Measurements from ENCODE around the gene PPP1R13L.
A peak's percentile ranks its signal among the peaks of the same experiment; 100 is the strongest.

GRCh38 chr19:45439569-45440258 lies 34.8 kb upstream of the PPP1R13L start:
- no peak for TF ChIP-seq ZNF501 (tag by site-specific recombination; IDR thresholded peaks at IDR 0.05)
- TF ChIP-seq CTCF (tag by site-specific recombination; IDR thresholded peaks at IDR 0.05) = peak; percentile 67
- TF ChIP-seq TSHZ1 (tag by site-specific recombination; IDR thresholded peaks at IDR 0.05; ENCODE audit: borderline replicate concordance) = no peak
- no peak for TF ChIP-seq ZNF747 (tag by site-specific recombination; IDR thresholded peaks at IDR 0.05)
- TF ChIP-seq ZNF530 (tag by site-specific recombination; IDR thresholded peaks at IDR 0.05; ENCODE audit: low read depth) = no peak

Measured in HEK293 (cell line).